ENCODE results near the gene ZNRF1.

Gene ZNRF1

GRCh38 chr16:75148311-75149195, 149.7 kb downstream of the ZNRF1 start, which contains the start of gene ZFP1:
ZFP1 (plus strand) TSS chr16:75148524; CDS start chr16:75152952, 4,428 bp downstream.
- peak within 1 kb of the TSS; percentile 100 for H4K8ac ChIP-seq (ENCODE audit: low read depth, low read length)
- peak within 1 kb of the TSS; percentile 79 for H2AK5ac ChIP-seq (ENCODE audit: low read length)
- peak within 1 kb of the TSS; percentile 95 for H2BK5ac ChIP-seq (ENCODE audit: low read depth, low read length, poor library complexity)
- peak within 1 kb of the TSS; percentile 100 for H3K14ac ChIP-seq (ENCODE audit: low read length)
- peak within 1 kb of the TSS; percentile 94 for H3K27ac ChIP-seq (ENCODE audit: low read depth, low read length)
- H3K9ac ChIP-seq (ENCODE audit: low read length), result peak within 1 kb of the TSS; percentile 95
- H2AFZ ChIP-seq (ENCODE audit: insufficient read depth, low read length, poor library complexity), result peak within 1 kb of the TSS; percentile 96
- peak within 1 kb of the TSS; percentile 53 for H3K4me2 ChIP-seq (ENCODE audit: low read length)
- peak; percentile 90 to 97 for DNase-seq
- peak within 1 kb of the TSS; percentile 99 for H4K91ac ChIP-seq (ENCODE audit: low read depth, low read length)
- peaks cover 5% of the 10 kb centered on the region for H3K79me2 ChIP-seq (ENCODE audit: control insufficient read depth, insufficient read depth, low read length, poor library complexity)
- peak within 1 kb of the TSS; percentile 94 for H2BK120ac ChIP-seq (ENCODE audit: insufficient read depth, low read length, poor library complexity)
- peak within 1 kb of the TSS; percentile 100 for H3K18ac ChIP-seq (ENCODE audit: low read length)
- peaks cover 5 to 10% of the 10 kb centered on the region in 2 experiments for H3K36me3 ChIP-seq (ENCODE audit: control insufficient read depth in 1 of 2, insufficient read depth in 2 of 2, low read length in 2 of 2)
- H3K79me1 ChIP-seq (ENCODE audit: low read length), result peaks cover 4% of the 10 kb centered on the region
- H3K4ac ChIP-seq (ENCODE audit: low read depth, low read length), result peak within 1 kb of the TSS; percentile 96
- no peak within 1 kb of the TSS for H2BK12ac ChIP-seq (ENCODE audit: low read length)
- peak within 1 kb of the TSS; percentile 99 for H3K4me3 ChIP-seq (ENCODE audit: low read depth, low read length)
- H3K4me1 ChIP-seq (ENCODE audit: control insufficient read depth in 1 of 2, insufficient read depth in 2 of 2, low read length in 2 of 2), result no peaks in the 10 kb centered on the region
- WGBS (ENCODE audit: extremely low coverage, insufficient coverage, insufficient read length), result no CpG with 5 or more reads among the region's 93 CpGs
- peak within 1 kb of the TSS; percentile 99 for H4K12ac ChIP-seq (ENCODE audit: low read depth, low read length)
- peaks cover 8% of the 10 kb centered on the region for H3K9me3 ChIP-seq (ENCODE audit: insufficient read depth, low read depth, low read length)
- H3K27me3 ChIP-seq (ENCODE audit: insufficient read depth, low read length), result no peaks in the 10 kb centered on the region
- H3K23ac ChIP-seq (ENCODE audit: low read length), result no peak within 1 kb of the TSS

GRCh38 chr16:75151798-75152197, 153.0 kb downstream of the ZNRF1 start:
- peaks cover 5% of the 10 kb centered on the region for H3K79me2 ChIP-seq (ENCODE audit: control insufficient read depth, insufficient read depth, low read length, poor library complexity)
- no CpG with 5 or more reads among the region's 2 CpGs for WGBS (ENCODE audit: extremely low coverage, insufficient coverage, insufficient read length)

GRCh38 chr16:75152635-75153034, 153.8 kb downstream of the ZNRF1 start:
- Histone ChIP-seq H3K27ac (ENCODE audit: low read depth, low read length) (no peak overlapping the region), H3K4me3 (ENCODE audit: low read depth, low read length) (no peak overlapping the region), H3K23ac (ENCODE audit: low read length) (no peak overlapping the region), H2BK120ac (ENCODE audit: insufficient read depth, low read length, poor library complexity) (no peak overlapping the region), H4K8ac (ENCODE audit: low read depth, low read length) (no peak overlapping the region), H3K36me3 (ENCODE audit: control insufficient read depth in 1 of 2, insufficient read depth in 2 of 2, low read length in 2 of 2) (peaks cover 11 to 17% of the 10 kb centered on the region in 2 experiments), H3K9ac (ENCODE audit: low read length) (no peak overlapping the region), H2BK5ac (ENCODE audit: low read depth, low read length, poor library complexity) (no peak overlapping the region), H4K12ac (ENCODE audit: low read depth, low read length) (no peak overlapping the region), H3K79me1 (ENCODE audit: low read length) (peaks cover 4% of the 10 kb centered on the region), H3K4ac (ENCODE audit: low read depth, low read length) (no peak overlapping the region), H2BK12ac (ENCODE audit: low read length) (no peak overlapping the region), H3K79me2 (ENCODE audit: control insufficient read depth, insufficient read depth, low read length, poor library complexity) (peaks cover 5% of the 10 kb centered on the region), H3K9me3 (ENCODE audit: insufficient read depth, low read depth, low read length) (peaks cover 2% of the 10 kb centered on the region), H3K18ac (ENCODE audit: low read length) (no peak overlapping the region), H3K27me3 (ENCODE audit: insufficient read depth, low read length) (no peaks in the 10 kb centered on the region), H3K4me2 (ENCODE audit: low read length) (no peak overlapping the region), H2AFZ (ENCODE audit: insufficient read depth, low read length, poor library complexity) (no peak overlapping the region), H3K14ac (ENCODE audit: low read length) (no peak overlapping the region), H3K4me1 (ENCODE audit: control insufficient read depth in 1 of 2, insufficient read depth in 2 of 2, low read length in 2 of 2) (no peaks in the 10 kb centered on the region), H4K91ac (ENCODE audit: low read depth, low read length) (no peak overlapping the region), H2AK5ac (ENCODE audit: low read length) (no peak overlapping the region)
- DNase-seq, result no peak

More at GRCh38 chr16:75151798-75152197, 153.0 kb downstream of the ZNRF1 start:
- peaks cover 11 to 16% of the 10 kb centered on the region in 2 experiments for H3K36me3 ChIP-seq (ENCODE audit: control insufficient read depth in 1 of 2, insufficient read depth in 2 of 2, low read length in 2 of 2)
- no peak overlapping the region for H2BK12ac ChIP-seq (ENCODE audit: low read length)
- H4K91ac ChIP-seq (ENCODE audit: low read depth, low read length), result no peak overlapping the region
- no peak overlapping the region for H2AK5ac ChIP-seq (ENCODE audit: low read length)
- no peak overlapping the region for H3K4me2 ChIP-seq (ENCODE audit: low read length)
- no peak overlapping the region for H3K4ac ChIP-seq (ENCODE audit: low read depth, low read length)
- H3K79me1 ChIP-seq (ENCODE audit: low read length), result peaks cover 4% of the 10 kb centered on the region
- no peak overlapping the region for H2BK5ac ChIP-seq (ENCODE audit: low read depth, low read length, poor library complexity)
- H3K4me1 ChIP-seq (ENCODE audit: control insufficient read depth in 1 of 2, insufficient read depth in 2 of 2, low read length in 2 of 2), result no peaks in the 10 kb centered on the region
- no peak overlapping the region for H4K8ac ChIP-seq (ENCODE audit: low read depth, low read length)
- no peak overlapping the region for H3K27ac ChIP-seq (ENCODE audit: low read depth, low read length)
- no peak overlapping the region for H4K12ac ChIP-seq (ENCODE audit: low read depth, low read length)
- peaks cover 2% of the 10 kb centered on the region for H3K9me3 ChIP-seq (ENCODE audit: insufficient read depth, low read depth, low read length)
- no peak overlapping the region for H3K18ac ChIP-seq (ENCODE audit: low read length)
- H3K23ac ChIP-seq (ENCODE audit: low read length), result no peak overlapping the region
- H2AFZ ChIP-seq (ENCODE audit: insufficient read depth, low read length, poor library complexity), result no peak overlapping the region
- H3K14ac ChIP-seq (ENCODE audit: low read length), result no peak overlapping the region
- H3K27me3 ChIP-seq (ENCODE audit: insufficient read depth, low read length), result no peaks in the 10 kb centered on the region
- H3K9ac ChIP-seq (ENCODE audit: low read length), result no peak overlapping the region
- no peak overlapping the region for H3K4me3 ChIP-seq (ENCODE audit: low read depth, low read length)
- H2BK120ac ChIP-seq (ENCODE audit: insufficient read depth, low read length, poor library complexity), result no peak overlapping the region
- DNase-seq, result no peak

- Histone ChIP-seq H3K14ac (ENCODE audit: low read length) (no peak overlapping the region), H3K4me3 (ENCODE audit: low read depth, low read length) (no peak overlapping the region), H2AK5ac (ENCODE audit: low read length) (no peak overlapping the region), H3K27me3 (ENCODE audit: insufficient read depth, low read length) (no peaks in the 10 kb centered on the region), H2BK120ac (ENCODE audit: insufficient read depth, low read length, poor library complexity) (no peak overlapping the region), H4K8ac (ENCODE audit: low read depth, low read length) (no peak overlapping the region), H3K79me1 (ENCODE audit: low read length) (no peaks in the 10 kb centered on the region), H3K27ac (ENCODE audit: low read depth, low read length) (no peak overlapping the region), H3K23ac (ENCODE audit: low read length) (no peak overlapping the region), H4K12ac (ENCODE audit: low read depth, low read length) (no peak overlapping the region), H3K79me2 (ENCODE audit: control insufficient read depth, insufficient read depth, low read length, poor library complexity) (no peaks in the 10 kb centered on the region), H3K36me3 (ENCODE audit: control insufficient read depth in 1 of 2, insufficient read depth in 2 of 2, low read length in 2 of 2) (peaks cover 3 to 5% of the 10 kb centered on the region in 2 experiments), H4K91ac (ENCODE audit: low read depth, low read length) (no peak overlapping the region), H3K9ac (ENCODE audit: low read length) (no peak overlapping the region), H3K4me2 (ENCODE audit: low read length) (no peak overlapping the region), H3K18ac (ENCODE audit: low read length) (no peak overlapping the region), H3K4ac (ENCODE audit: low read depth, low read length) (no peak overlapping the region), H2AFZ (ENCODE audit: insufficient read depth, low read length, poor library complexity) (no peak overlapping the region), H3K9me3 (ENCODE audit: insufficient read depth, low read depth, low read length) (peaks cover 7% of the 10 kb centered on the region), H2BK12ac (ENCODE audit: low read length) (no peak overlapping the region), H2BK5ac (ENCODE audit: low read depth, low read length, poor library complexity) (no peak overlapping the region), H3K4me1 (ENCODE audit: control insufficient read depth in 1 of 2, insufficient read depth in 2 of 2, low read length in 2 of 2) (no peaks in the 10 kb centered on the region)
- DNase-seq, result no peak
- WGBS (ENCODE audit: extremely low coverage, insufficient coverage, insufficient read length), result no CpG with 5 or more reads among the region's 1 CpG
Measured at GRCh38 chr16:75160386-75160785, 161.6 kb downstream of the ZNRF1 start.
